Forelimb muscle (tissue), 1 donor: Measurements from ENCODE around the gene ZMYND15. TPM values are rescaled to one million over a fixed set of nuclear protein-coding genes. Genes with fewer than 3 reads are reported as not detected.

Source experiments
- DNase-seq: peaks from one replicate; pipeline ENCODE4 v3.0.0-alpha.2; 2013; ENCODE audit warnings: low read depth
- polyA plus RNA-seq: library from polyadenylated mRNA; unstranded; fragments of 120-200 nt; gene quantifications from one replicate; pipeline ENCODE4 v1.2.1, GENCODE V29; 2013; ENCODE audit not compliant: insufficient read length

Gene ZMYND15
- polyA plus RNA-seq, 1 donor, result 0.28 TPM

DNA sequence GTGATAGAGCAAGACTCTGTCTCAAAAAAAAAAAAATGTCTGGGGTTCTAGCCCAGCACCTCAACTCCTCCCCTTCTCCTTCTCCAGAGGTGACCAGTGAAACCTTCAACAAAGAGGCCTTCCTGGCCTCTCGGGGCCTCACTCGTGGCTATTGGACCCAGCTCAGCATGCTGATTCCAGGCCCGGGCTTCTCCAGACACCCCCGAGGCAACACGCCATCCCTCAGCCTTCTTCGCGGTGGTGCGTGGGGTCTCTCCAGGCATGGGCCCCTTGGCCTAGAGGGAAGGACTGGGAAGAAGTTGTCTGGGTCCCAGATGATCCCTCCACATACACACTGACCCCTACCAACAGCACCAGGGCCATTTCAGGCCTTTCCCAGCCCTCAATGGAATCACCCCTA, 3.6 kb downstream of the ZMYND15 start:
- no peak for DNase-seq

DNA sequence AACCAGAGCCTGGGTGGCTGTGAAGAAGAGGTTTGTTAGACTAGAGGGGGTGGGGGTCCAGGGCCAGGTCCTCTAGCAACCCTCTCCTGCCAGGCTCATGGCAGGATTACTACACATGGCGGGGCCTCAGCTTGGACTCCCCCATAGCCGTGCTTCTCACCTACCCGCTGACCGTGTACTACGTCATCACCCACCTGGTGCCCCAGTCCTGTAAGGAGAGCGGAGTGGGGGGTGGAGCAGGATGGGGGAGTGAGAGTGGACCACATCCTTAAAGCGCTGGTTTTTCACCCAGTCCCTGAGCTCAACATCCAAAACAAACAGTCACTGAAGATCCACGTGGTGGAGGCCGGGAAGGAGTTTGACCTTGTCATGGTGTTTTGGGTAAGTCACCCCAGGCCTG, 4.3 kb downstream of the ZMYND15 start:
- DNase-seq, result no peak

DNA sequence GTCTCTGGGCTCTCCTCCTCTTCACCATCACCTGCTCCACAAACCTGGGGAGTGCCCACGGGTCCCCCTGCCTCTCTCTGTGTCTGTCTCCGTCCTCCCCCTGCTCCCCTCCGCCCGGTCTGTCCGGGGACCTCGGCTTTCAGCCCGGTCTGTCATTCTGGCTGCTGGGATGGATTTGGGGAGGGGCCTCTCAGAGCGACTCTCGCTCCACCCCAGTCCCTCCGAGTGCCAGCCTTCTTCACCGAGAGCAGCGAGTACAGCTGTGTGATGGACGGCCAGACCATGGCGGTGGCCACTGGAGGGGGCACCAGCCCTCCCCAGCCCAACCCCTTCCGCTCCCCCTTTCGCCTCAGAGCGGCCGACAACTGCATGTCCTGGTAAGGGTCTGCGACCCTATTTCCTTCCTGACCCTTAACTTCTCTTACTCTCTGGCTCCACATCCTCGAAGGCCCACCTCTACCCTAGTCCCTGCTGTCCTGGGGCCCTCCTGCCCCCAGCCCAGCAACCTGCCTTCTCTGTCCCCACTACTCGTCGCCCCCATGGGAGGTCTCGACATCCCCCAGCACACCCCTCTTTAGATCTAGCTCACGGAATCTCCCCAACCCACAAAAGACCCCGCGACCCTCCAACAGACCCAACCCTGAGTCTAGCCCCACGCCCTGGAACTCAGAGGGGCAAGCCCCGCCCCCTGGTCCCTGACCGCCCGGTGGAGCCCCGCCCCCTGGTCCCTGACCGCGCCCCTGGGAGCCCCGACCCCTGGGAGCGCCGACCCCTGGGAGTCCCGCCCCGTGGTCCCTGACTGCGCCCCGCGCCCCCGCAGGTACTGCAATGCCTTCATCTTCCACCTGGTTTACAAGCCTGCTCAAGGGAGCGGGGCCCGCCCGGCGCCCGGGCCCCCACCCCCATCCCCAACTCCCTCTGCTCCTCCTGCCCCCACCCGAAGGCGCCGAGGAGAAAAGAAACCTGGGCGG, 5.7 kb downstream of the ZMYND15 start:
- DNase-seq, result no peak

DNA sequence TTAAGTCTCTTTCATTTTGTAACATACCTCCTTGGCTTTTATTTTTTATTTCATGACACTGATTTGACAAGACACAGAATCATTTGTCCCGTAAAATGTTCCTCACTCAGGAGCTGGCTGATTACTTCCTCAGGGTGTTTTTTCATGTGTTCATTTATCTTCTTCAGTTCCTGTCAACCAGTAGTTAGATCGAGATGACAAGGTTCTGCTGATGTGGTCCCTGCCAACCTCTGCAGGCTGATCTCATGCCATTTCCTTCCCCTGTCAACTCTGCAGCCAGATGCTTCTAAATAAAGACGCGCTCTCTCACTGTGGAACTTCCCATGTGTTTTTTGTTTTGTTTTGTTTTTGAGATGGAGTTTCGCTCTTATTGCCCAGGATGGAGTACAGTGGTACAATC, 8.2 kb downstream of the ZMYND15 start:
- no peak for DNase-seq

DNA sequence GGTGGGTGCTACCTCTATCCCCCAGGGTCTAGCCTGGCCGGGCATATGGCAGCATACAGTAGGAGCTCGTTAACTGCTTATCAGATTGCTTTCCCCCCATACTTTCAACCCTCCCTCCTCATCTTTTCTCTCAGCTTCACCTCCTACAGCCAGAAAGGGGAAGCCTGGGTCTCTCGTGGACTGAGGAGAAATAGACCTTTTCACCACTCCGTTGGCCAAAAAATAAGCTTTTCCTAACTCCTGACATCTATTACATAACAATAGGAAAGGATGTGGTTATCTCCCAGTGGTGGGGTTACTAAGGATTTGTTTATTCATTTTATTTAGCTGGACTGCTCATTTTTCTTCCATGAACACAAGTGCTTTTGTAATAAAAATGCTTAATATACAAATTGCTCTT, 9.1 kb downstream of the ZMYND15 start:
- DNase-seq, result no peak

DNA sequence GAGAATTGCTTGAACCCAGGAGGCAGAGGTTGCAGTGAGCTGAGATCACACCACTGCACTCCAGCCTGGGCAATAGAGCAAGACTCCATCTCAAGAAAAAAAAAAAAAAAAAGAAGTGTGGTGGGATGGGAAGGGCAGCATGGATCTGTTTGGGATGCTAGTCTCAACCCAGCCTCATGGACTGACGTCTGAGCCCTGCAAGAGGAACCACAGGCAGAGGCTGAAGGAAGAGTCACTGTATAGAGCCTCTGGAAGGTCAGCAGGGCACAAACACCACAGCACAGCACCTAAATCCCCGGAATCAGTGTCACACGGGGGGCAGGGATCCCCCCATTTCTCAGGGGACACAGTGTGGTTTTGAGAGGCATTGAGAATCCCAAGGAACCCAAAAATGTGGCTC, 11.0 kb downstream of the ZMYND15 start:
- no peak for DNase-seq

DNA sequence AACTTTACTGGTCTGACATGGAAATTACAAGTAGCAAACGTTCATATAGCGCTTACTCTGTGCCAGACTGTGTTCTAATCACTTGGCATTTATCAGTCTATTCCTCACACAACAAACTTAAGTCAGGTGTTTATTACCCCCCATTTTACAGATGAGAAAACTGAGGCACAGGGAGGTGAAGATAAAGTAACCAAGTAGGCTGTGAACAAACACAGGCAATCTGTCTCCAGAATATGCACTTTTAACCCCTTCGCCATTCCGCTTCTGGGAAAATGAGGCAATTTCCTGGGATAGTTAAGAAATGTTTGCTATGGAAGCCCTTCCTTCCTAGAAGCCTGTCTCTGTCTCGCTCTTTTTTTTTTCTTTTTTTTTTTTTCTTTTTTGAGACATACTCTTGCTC, 12.3 kb downstream of the ZMYND15 start:
- DNase-seq, result no peak

DNA sequence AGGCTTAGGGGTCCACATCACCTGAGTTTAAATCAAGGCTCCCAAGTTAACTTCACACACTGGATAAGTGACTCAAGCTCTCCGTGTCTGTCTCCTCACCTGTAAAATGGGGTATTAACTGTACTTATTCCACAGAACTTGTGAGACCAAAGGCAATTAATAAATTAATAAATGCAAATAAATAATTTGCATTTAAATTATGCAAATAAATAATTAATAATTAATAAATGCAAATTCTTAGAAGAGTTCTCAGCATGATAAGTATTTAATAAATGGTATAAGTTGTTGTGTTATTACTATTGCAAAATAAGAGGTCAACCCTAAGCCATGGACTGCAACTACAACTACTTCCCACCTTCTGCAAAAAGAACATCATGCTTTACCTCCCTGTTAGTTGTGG, 13.8 kb downstream of the ZMYND15 start:
- DNase-seq, result no peak

DNA sequence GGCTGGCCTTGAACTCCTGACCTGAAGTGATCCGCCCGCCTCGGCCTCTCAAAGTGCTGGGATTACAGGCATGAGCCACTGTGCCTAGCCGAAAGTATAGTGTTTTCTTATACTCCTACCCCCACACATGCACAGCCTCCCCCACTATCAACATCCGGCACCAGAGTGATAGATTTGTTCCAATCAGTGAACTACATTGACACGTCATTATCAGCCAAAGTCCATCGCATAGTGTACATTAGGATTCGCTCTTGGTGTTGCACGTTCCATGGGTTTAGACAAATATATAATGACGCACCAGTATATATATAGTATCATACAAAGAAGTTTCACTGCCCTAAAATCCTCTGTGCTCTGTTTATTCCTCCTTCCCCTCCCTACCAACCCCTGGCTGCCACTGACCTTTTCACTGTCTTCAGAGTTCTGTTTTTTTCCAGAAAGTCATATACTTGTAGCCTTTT, 20.2 kb downstream of the ZMYND15 start:
- no peak for DNase-seq

DNA sequence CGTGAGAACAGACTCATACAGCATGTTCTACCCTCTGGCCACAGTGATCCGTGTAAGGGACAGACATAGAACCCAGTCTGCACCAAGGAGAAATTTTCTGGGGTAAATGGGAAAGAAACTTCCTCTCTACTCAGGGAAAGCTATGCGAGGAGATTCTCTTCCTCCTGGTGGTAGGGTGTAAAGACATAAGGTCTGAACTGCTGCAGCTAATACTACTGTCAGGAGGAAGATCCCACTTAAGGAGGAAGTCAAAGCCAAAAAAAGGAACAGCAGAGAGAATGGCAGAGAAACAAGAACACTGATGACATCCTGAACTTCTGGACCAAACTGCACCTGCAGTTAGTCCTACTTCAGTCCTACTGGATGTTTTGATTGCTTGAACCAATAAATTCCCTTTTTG, 25.0 kb downstream of the ZMYND15 start:
- no peak for DNase-seq

DNA sequence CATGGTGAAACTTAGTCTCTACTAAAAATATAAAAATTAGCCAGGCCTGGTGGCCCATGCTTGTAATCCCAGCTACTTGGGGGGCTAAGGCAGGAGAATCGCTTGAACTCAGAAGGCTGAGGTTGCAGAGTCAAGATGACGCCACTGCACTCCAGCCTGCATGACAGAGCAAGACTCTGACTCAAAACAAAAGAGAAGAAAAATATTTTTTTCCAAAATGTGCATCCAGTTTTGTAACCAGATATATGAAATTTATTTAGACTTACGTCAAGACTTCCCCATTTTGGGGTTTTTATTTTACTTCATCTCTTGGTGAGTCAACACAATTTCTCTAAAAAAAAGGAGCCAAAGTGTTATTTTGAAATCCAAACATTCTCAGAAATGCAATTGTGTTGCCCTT, 26.6 kb downstream of the ZMYND15 start:
- no peak for DNase-seq

DNA sequence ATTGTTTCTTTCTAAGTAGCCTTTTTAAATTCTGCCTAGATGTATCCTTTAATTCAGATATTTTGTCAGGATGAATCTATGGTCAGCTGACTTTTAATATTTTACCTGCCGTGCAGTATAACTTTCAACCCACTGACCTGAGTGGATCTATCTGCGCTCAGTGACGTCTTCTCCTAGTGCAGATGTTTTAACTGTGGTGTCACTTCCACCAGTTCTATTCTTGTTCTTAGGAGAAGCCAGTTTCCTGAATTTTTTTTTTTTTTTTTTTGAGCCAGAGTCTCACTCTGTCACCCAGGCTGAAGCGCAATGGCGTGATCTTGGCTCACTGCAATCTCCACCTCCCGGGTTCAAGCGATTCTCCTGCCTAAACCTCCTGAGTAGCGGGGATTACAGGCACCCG, 27.1 kb downstream of the ZMYND15 start:
- DNase-seq, result no peak

DNA sequence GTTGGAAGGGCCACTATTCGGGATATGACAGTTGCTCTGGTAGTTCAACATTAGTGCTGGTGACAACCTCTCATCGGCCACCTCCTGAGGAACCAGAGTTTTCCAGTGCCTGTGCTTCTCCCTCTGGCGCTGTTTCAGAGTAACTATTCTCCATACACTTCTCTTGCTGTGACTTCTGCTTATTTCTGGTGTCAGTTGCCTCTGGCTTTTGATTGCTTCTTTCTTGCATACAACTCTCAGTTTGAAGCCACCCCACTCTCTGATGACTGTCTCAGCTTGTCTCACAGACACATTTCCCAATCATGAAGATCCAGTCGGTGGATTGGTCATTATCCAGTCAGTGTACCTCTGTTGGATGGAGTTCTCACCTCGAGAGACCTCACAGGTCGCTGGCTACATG, 28.7 kb downstream of the ZMYND15 start:
- no peak for DNase-seq

DNA sequence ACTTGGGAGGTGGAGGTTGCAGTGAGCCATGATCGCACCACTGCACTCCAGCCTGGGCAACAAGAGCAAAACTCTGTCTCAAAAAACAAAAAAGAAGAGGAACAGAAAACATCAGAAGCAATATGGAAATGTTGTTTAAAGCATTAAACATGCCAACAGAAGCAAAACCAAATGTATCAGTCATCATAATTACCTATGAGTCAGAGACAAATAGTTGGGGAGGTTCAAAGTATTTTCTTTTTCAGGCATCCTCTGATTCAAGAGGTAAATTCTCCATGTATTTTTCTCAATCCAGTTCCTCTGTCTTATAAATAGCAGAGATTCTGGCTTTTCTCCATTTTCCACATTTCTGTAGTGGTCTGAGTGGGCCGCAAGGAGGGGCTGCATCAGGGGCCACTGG, 30.0 kb downstream of the ZMYND15 start:
- no peak for DNase-seq

DNA sequence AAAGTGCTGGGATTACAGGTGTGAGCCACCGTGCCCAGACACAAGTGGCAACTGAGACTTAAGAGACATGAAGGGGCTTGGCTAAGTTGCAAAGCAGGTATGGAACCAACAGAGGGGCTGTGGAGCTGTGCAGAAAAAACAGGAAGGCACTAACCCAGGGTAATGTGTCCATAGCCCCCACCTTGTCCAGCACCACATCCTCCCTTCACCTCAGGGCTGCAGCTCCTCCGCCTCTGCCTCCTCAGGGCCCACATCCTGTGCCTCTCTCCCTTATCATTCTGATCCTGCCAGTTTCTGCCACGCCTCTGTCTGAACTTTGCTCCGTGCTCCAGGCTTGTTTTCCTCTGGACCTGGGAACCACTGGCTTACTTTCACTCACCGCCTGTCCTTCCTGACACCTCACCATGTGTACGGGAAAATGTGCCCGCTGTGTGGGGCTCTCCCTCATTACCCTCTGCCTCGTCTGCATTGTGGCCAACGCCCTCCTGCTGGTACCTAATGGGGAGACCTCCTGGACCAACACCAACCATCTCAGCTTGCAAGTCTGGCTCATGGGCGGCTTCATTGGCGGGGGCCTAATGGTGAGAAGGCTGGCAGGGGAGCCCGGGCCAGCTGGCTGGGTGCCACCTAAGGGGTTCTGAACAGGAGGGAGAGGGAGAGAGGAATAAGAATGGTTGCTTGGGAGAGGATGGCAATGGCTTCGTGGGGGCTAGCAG, 32.0 kb downstream of the ZMYND15 start, which contains the start of gene TM4SF5:
TSS of gene TM4SF5 (plus strand) at position 368 of the 716 bp plus-strand sequence. CDS start at position 405, 37 bp downstream.
- no peak for DNase-seq

DNA sequence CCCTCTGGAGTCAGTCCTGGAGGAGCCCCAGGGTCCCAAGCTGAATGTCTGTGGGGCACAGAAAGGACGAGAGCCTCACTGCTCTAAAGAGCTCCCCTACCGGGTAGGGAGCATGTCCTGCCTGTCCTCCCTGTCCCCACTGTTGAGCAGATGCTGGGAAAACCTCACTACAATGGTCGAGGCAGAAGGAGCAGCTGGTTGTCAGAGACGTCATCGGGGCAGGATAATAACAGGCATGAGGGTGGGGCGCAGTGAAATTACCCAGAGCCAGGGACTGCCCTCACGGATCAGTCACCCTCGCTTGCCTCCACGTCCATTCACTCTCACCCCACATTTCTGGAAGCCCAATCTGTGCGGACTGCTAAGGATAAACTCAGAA, 32.6 kb downstream of the ZMYND15 start:
- DNase-seq, result no peak

DNA sequence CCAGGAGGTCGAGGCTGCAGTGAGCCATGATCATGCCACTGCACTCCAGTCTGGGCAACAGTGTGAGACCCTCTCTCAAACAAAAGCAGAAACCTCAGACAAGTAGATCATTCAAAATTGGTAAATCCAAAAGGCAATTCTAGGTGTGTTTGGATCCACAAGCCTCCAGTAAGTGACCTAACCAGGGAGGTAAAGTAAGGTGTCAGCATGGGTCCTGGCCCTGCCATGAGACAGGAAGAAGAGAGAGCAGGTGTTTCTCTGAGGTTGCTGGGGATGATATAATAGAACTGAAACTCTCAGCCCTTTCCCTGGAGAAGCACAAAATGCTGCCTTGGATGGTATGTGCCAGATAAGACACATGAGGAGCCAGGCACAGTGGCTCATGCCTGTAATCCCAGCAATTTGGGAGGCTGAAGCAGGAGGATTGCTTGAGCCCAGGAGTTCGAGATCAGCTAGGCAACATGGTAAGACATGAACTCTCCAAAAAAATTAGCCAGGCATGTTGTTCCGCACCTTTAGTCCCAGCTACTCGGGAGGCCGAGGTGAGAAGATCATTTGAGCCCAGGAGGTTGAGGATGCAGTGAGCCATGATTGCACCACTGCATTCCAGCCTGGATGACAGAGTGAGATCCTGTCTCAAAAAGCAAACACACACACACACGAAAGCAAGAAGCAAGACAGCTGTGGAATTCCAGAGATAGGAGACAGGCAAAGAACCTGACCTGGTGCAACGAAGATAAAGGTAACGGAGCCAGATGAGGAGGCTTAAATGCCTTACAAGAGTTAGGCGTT, 38.5 kb downstream of the ZMYND15 start:
- DNase-seq, result no peak

DNA sequence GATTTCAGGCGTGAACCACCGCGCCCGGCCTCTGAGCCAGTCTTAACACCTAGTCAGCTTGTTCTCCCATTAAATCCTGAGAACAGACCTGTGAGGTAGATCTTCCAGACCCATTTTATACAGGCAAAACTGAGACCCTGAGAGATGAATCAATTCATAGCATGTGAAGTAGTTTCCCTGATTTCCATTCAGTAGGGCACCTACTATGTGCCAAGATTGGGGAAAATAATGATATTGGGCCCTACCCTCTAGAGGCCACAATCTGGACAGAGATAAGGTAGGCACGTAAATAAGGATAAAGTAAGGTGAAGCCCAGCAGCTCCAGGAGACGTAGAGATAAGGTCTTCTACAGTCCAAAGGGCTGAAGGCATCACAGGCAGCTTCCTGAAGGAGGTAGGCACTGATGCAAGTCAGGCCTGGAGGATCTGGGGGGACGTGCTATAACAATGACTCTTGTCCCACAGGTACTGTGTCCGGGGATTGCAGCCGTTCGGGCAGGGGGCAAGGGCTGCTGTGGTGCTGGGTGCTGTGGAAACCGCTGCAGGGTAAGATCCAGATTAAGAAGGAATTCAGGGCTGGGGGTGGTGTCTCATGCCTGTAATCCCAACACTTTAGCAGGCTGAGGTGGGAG, 40.8 kb downstream of the ZMYND15 start:
- DNase-seq, result no peak

DNA sequence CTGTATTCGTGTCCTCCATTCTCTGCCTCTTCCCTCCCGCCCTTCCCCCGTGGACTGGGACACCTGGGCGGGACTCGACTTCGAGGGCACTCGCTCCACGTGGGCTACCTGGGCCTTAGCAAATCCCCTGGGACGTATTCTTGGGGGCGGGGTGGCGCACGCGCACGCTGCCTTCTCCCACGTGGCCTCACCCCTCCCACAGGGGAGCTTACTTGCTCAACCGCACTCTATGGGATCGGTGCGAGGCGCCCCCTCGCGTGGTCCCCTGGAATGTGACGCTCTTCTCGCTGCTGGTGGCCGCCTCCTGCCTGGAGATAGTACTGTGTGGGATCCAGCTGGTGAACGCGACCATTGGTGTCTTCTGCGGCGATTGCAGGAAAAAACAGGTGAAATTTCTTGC, 43.0 kb downstream of the ZMYND15 start:
- DNase-seq, result no peak

DNA sequence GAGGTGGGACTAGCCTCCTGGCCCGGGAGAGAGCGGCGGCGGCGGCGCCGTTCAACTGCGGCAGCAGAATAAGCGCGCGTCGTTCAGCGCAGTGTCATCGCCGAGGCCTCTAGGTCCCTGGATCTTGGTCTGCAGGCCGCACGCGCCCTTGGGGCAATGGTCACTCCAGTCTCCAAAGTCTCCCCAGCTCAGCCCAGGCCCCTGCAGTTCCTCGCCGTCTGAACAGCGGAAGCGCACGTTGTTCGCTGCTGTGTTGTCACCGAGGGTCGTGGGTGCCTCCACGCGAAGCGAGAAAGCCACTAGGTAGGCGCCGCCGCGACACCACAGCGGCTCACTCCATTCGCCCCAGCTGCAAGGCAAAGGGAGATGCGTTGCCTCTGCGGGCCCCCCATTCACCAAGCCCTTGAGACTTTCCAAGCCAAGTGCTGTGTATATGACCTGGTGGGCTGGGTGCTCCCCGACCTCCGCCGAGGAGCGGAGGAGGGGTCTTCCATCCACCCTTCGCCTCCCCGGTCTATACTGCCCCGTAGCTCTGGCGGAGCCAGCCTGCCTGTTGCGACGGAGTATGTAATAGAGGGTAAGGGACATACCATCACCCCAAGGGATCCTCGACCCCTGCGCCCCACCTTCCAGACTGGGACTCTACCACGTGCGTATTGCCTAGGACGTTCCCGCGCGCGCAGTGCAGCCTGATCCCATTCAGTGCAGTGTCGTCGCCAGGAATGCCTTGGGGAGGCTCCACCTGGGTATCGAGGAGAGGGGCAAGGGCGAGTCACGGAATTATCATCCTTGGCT, 45.9 kb downstream of the ZMYND15 start:
- DNase-seq, result no peak

DNA sequence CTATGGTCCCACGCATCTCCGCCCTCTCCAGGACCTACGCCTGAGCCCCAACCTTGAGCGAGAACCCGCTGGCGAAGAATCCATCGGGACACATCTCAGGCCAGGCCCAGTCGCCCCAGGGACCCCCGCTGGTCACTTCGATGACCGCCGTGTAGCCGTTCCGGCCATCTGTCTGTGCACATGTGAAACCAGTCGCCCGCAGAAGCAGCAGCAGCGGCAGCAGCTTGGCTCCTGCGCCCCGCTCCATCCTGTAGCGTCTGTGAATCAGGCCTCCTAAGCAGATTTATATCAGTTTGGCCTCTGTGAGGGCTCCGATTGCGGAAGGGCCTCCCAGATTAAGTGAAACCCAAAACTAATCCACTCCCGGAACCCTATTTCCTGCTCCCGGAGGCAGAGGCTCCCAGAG, 46.5 kb downstream of the ZMYND15 start, which contains the start of gene VMO1:
TSS of gene VMO1 (minus strand) at position 259 of the 406 bp plus-strand sequence. CDS start at position 247, 12 bp downstream.
- no peak for DNase-seq
